Left lung (tissue), 10 donors: ENCODE data around the gene CTBS. TPM values are rescaled to one million over a fixed set of nuclear protein-coding genes. Genes with fewer than 3 reads are reported as not detected.
A peak's percentile ranks its signal among the peaks of the same experiment; 100 is the strongest.

Experiments used
- ATAC-seq: fragments of 200-7000 bp; cut with Tn5 transposase; one replicate; pipeline ENCODE4 v1.9.1; 2020; ENCODE audit warnings: moderate library complexity
- DNase-seq, 4 donors: peaks; one replicate each; pipeline ENCODE4 v3.0.0-alpha.2; 2013 to 2020
- H3K27ac ChIP-seq, 2 donors: fragments of 200-600 bp; sonication (generic) in 1 of 2; one replicate each; pipeline versions ENCODE4 v1.5.0 to v1.8.0; 2020 to 2021
- H3K27me3 ChIP-seq, 2 donors: fragments of 200-600 bp; sonication (generic) in 1 of 2; one replicate each; pipeline versions ENCODE4 v1.5.0 to v1.8.0; 2020 to 2021
- H3K36me3 ChIP-seq, 2 donors: fragments of 200-600 bp; sonication (generic) in 1 of 2; one replicate each; pipeline versions ENCODE4 v1.5.0 to v1.8.0; 2020 to 2021
- H3K4me1 ChIP-seq, 2 donors: fragments of 200-600 bp; one replicate each; pipeline ENCODE4 v1.8.0; 2021
- H3K4me3 ChIP-seq, 2 donors: fragments of 200-600 bp; sonication (generic) in 1 of 2; one replicate each; pipeline versions ENCODE4 v1.5.0 to v1.8.0; 2020 to 2021; ENCODE audit warnings: mild to moderate bottlenecking in 1 of 2
- H3K9me3 ChIP-seq, 2 donors: fragments of 200-600 bp; sonication (generic) in 1 of 2; one replicate each; pipeline versions ENCODE4 v1.5.0 to v1.8.0; 2020 to 2021
- CTCF ChIP-seq, 2 donors: fragments of 200-600 bp; sonication (generic) in 1 of 2; IDR thresholded peaks; one replicate each; pipeline versions ENCODE4 v1.5.0 to v1.8.0; 2021; ENCODE audit warnings: antibody characterized with exemption in 2 of 2
- intact Hi-C, 2 donors: fragments of 100-400 bp; cut with DNase I; formaldehyde crosslinking; loops; one replicate each; pipeline versions ENCODE4 v1.11.2 to v1.14.2; 2022
- polyA plus RNA-seq, 6 donors: library from polyadenylated mRNA; unstranded; fragments of 120-200 nt; gene quantifications; one replicate each; pipeline ENCODE4 v1.2.1, GENCODE V29; 2013; ENCODE audit not compliant: insufficient read length in 6 of 6
- total RNA-seq, 2 donors: library from RNA; stranded (reverse); fragmentation: NEBNext Ultra II Directional; extraction: Animal tissue kit (Norgen Biotek cat#: 25700); gene quantifications; one replicate each; pipeline ENCODE4 v1.2.1, GENCODE V29; 2021
- donor health status: DM: no; HTN: yes; CAD: no.
- donor health status: DM: no; HTN: no; CAD: no.

The CTBS gene
- total and polyA plus RNA-seq, 8 donors, result 11.9 to 25.7 (median 13.7) TPM

DNA sequence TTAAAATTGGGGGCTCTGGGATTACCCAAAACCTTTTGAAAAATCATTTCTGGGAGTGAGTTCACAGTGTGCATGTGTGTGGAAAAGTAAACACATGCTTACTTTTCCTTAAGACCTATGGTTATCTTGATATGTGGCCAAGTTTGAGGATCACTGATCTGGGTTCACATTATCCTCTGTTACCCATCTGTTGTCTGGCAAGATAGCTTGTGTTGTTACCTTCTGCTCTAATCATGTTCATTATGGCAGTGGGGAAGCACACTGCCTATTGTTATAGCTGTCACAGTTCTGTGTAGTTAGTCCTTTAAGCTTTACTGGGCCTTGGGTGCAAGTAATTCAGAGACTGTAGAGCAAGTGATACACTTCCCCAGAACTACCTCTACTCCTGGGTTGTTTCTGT, 5.0 kb downstream of the CTBS start:
- H3K9me3 ChIP-seq, result no peaks in the 10 kb centered on the region
- no peak overlapping the region for H3K27ac ChIP-seq
- DNase-seq (no peak), ATAC-seq (no peak)
- intact Hi-C loops, result no loop called here
- peaks cover 0 to 18% of the 10 kb centered on the region in 2 donors for H3K36me3 ChIP-seq
- H3K4me3 ChIP-seq, result no peak overlapping the region
- H3K27me3 ChIP-seq, result no peaks in the 10 kb centered on the region
- no peak for TF ChIP-seq CTCF (IDR thresholded peaks at IDR 0.05)
- peaks cover 0 to 25% of the 10 kb centered on the region in 2 donors for H3K4me1 ChIP-seq

- no peak for TF ChIP-seq CTCF (IDR thresholded peaks at IDR 0.05)
- Histone ChIP-seq H3K27me3 (no peaks in the 10 kb centered on the region), H3K36me3 (peaks cover 0 to 17% of the 10 kb centered on the region in 2 donors), H3K9me3 (no peaks in the 10 kb centered on the region), H3K4me3 (no peak overlapping the region), H3K4me1 (no peaks in the 10 kb centered on the region), H3K27ac (no peak overlapping the region)
- no peak for ATAC-seq
- intact Hi-C loops, result no loop called here
- no peak for DNase-seq
Observed at GRCh38 chr1:84550826-84551225, 23.4 kb downstream of the CTBS start.

- H3K27ac ChIP-seq, result no peak overlapping the region
- peaks cover 0 to 30% of the 10 kb centered on the region in 2 donors for H3K36me3 ChIP-seq
- intact Hi-C loops, result no loop called here
- no peaks in the 10 kb centered on the region for H3K9me3 ChIP-seq
- H3K4me1 ChIP-seq, result no peaks in the 10 kb centered on the region
- peak in 1 of 2 donors; percentile 1 for TF ChIP-seq CTCF (IDR thresholded peaks at IDR 0.05)
- H3K4me3 ChIP-seq, result no peak overlapping the region
- ATAC-seq (no peak), DNase-seq (no peak)
- H3K27me3 ChIP-seq, result no peaks in the 10 kb centered on the region
Observed at GRCh38 chr1:84541679-84542078, 32.6 kb downstream of the CTBS start.

DNA sequence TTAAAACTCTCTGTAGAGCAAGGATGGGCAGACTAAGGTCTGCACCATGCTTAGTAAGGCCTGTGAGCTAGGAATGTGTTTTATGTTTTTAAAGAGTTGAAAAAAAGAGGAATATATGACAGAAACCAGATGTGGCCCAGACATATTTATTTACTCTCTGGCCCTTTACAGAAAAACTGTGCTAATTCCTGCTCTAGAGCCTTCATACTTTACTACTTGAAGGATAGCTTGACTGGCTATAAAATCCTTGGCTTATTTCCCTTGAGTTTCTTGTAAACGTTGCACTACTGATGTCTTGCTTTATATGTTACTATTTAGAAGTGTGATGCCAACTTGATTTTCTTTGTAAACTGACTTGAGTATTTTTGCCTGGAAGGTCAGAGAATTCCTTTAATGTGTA, 33.5 kb downstream of the CTBS start:
- H3K4me1 ChIP-seq, result no peaks in the 10 kb centered on the region
- TF ChIP-seq CTCF (IDR thresholded peaks at IDR 0.05), result no peak
- peaks cover 0 to 36% of the 10 kb centered on the region in 2 donors for H3K36me3 ChIP-seq
- H3K27ac ChIP-seq, result no peak overlapping the region
- H3K9me3 ChIP-seq, result no peaks in the 10 kb centered on the region
- no peak for ATAC-seq
- intact Hi-C loops, result no loop called here
- DNase-seq, result no peak
- H3K4me3 ChIP-seq, result no peak overlapping the region
- no peaks in the 10 kb centered on the region for H3K27me3 ChIP-seq

DNA sequence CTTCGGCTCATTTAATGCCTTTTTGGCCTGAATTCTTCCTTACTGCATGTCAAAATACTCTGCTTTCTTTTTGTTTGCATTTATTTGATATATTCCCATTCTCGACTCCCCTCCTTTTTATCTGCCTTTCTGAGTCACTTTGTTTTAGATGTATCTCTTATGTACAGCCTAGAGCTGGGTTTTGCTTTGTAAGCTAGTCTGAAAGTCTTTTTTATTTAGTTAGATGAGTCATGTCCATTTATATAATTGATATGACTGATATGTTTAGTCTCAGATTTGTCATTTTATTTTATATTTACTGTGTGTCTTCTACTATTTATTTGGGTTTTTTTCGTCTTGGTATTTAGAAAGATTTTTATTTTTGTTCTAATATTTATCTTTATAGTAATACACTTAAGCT, 34.3 kb downstream of the CTBS start:
- H3K4me1 ChIP-seq, result no peaks in the 10 kb centered on the region
- ATAC-seq (no peak), DNase-seq (no peak)
- no peak overlapping the region for H3K4me3 ChIP-seq
- H3K36me3 ChIP-seq, result peaks cover 0 to 36% of the 10 kb centered on the region in 2 donors
- TF ChIP-seq CTCF (IDR thresholded peaks at IDR 0.05), result no peak
- H3K27ac ChIP-seq, result no peak overlapping the region
- no peaks in the 10 kb centered on the region for H3K9me3 ChIP-seq
- intact Hi-C loops, result no loop called here
- no peaks in the 10 kb centered on the region for H3K27me3 ChIP-seq
